ENCODE measurements around the gene PIP5KL1. TPM values are rescaled to one million over a fixed set of nuclear protein-coding genes. Genes with fewer than 3 reads are reported as not detected.

The PIP5KL1 gene
- total RNA-seq, 1 experiment from 2014 or later, result 5.1 TPM

DNA sequence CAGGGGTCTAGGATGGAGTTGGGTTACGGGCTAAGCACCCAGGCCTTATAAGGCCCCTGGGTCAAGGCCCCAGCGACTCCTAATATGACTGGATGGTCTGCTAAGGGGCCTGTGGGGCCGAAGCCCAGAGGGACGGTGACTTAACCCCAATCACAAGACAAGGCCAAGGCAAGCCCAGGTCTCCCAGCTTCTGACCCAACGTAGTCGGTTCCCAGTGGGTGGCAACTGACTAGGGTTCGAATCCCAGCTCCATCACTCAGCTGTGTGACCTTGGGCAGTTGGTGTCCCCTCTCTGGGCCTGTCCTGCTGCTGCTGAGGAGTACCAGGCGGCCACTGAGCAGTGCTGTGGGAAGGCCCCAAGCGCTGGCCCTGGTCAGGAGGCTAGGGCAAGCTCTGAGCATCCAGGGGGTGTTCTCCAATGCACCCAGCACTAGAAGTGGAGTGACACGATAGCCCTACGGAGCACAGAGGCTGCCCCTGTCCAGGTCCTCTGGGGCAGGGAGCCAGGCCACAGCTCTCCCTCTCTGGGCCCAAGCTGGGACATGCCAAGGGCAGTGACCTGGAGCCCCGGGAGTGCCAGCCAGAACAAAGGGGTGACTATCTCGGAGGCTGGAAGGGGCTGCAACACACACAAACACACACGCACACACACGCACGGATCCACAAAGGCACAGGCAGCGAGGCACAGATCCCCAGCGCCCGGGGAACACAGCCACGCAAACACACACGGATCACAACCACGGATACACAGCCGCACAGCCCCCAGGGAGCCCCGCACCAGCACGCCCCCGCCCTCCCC, 53.6 kb downstream of the PIP5KL1 start:
- POLR2A ChIA-PET (ENCODE audit: unreplicated experiment), result interaction anchor here (0.7 kb wide), 1 partner anchor 76 kb away, joined by 3 read pairs; no protein-coding TSS in a partner anchor

DNA sequence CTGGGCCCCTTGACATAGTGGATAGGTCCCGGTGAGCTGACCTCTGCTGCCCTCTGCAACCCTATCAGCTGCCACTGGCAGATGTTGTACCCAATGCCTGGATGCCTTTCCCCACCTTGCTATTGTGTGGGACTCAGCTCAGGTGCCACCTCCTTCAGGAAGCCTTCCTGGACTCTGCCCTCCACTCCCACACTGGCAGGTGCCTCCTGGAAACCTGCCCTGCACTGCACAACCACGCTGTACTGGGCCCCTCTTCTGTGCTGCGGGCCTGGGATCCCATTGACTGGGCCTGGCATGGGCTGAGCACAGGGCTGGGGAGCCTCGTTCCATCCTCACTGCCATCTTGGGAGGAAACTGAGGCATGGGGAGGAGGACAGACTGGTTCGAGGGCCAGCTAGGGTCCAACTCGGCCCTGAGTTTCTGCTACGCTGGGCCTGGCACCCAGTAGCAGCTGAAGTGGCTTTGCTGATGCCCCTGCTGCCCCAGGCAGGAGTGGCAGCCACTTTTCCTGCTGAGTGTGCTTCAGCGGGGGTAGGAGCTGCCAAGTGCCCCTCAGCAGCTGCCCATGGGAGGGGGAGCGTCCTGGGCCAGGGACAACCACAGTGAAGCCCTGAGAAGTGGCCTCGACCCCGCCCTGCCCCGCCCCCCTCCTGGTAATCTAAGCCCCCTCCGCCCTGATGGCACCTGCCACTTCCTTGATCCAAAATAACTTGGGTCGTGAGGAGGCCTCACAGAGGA, 54.4 kb downstream of the PIP5KL1 start:
- H3K27me3 ChIP-seq (ENCODE audit: low read length), result no peaks in the 10 kb centered on the region
- peak overlapping the region; percentile 77; the same call in 1 of the 2 replicates for H3K4me3 ChIP-seq (ENCODE audit: low read length)
- CTCF ChIA-PET, result no interaction called here
- H3K36me3 ChIP-seq (ENCODE audit: low read depth, low read length), result no peaks in the 10 kb centered on the region
- H3K27ac ChIP-seq (ENCODE audit: low read length), result no peak overlapping the region
- H3K4me1 ChIP-seq (ENCODE audit: insufficient read depth, low read length), result peaks cover 17% of the 10 kb centered on the region
- no peak overlapping the region for H3K9ac ChIP-seq (ENCODE audit: low read length)
- peaks cover 16% of the 10 kb centered on the region for H3K79me2 ChIP-seq (ENCODE audit: low read length)
- no peaks in the 10 kb centered on the region for H4K20me1 ChIP-seq (ENCODE audit: low read length)
- TF ChIP-seq EZH2 (IDR thresholded peaks at IDR 0.05; ENCODE audit: low read length, unreplicated experiment), result no peak
- TF ChIP-seq EZH2phosphoT487 (IDR thresholded peaks at IDR 0.05; ENCODE audit: borderline replicate concordance, low read length), result no peak
- TF ChIP-seq, protein P1, sequence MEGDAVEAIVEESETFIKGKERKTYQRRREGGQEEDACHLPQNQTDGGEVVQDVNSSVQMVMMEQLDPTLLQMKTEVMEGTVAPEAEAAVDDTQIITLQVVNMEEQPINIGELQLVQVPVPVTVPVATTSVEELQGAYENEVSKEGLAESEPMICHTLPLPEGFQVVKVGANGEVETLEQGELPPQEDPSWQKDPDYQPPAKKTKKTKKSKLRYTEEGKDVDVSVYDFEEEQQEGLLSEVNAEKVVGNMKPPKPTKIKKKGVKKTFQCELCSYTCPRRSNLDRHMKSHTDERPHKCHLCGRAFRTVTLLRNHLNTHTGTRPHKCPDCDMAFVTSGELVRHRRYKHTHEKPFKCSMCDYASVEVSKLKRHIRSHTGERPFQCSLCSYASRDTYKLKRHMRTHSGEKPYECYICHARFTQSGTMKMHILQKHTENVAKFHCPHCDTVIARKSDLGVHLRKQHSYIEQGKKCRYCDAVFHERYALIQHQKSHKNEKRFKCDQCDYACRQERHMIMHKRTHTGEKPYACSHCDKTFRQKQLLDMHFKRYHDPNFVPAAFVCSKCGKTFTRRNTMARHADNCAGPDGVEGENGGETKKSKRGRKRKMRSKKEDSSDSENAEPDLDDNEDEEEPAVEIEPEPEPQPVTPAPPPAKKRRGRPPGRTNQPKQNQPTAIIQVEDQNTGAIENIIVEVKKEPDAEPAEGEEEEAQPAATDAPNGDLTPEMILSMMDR (conservative IDR thresholded peaks at IDR 0.05; ENCODE audit: low read depth, low read length), result no peak
- H3K9me2 ChIP-seq (replicated peaks; ENCODE audit: low read length), result no peaks in the 10 kb centered on the region
- no peak overlapping the region for H2AFZ ChIP-seq (ENCODE audit: low read length)
- no TSS peak for BruUV-seq (replicated peaks)
- no peak for ATAC-seq
- H3K4me2 ChIP-seq (ENCODE audit: low read length), result peak overlapping the region; percentile 94; the same call in 1 of the 2 replicates
- POLR2A ChIA-PET (ENCODE audit: unreplicated experiment), result no interaction called here
- no peak for DNase-seq
- intact Hi-C loops (cut with micrococcal nuclease), result loop anchor here (5.0 kb wide), 1 partner anchor 41 kb away; the partner anchor contains the start of gene ST6GALNAC4
- H3F3A ChIP-seq (ENCODE audit: low read length, unreplicated experiment), result no peaks in the 10 kb centered on the region
- H3K9me3 ChIP-seq (ENCODE audit: low read length), result no peaks in the 10 kb centered on the region

More for the DNA sequence above, 53.6 kb downstream of the PIP5KL1 start:
- Histone ChIP-seq H3F3A (ENCODE audit: low read length, unreplicated experiment) (no peaks in the 10 kb centered on the region), H3K4me3 (ENCODE audit: low read length) (peak overlapping the region; percentile 77), H3K79me2 (ENCODE audit: low read length) (peaks cover 16% of the 10 kb centered on the region), H3K9me2 (replicated peaks; ENCODE audit: low read length) (no peaks in the 10 kb centered on the region), H2AFZ (ENCODE audit: low read length) (peak overlapping the region; percentile 90), H3K4me1 (ENCODE audit: insufficient read depth, low read length) (peaks cover 17% of the 10 kb centered on the region), H3K4me2 (ENCODE audit: low read length) (peak overlapping the region; percentile 94), H3K9ac (ENCODE audit: low read length) (peak overlapping the region; percentile 71), H3K27ac (ENCODE audit: low read length) (no peak overlapping the region), H3K27me3 (ENCODE audit: low read length) (no peaks in the 10 kb centered on the region), H3K36me3 (ENCODE audit: low read depth, low read length) (no peaks in the 10 kb centered on the region), H4K20me1 (ENCODE audit: low read length) (no peaks in the 10 kb centered on the region), H3K9me3 (ENCODE audit: low read length) (no peaks in the 10 kb centered on the region)
- CTCF ChIA-PET, result interaction anchor here (0.5 kb wide), 1 partner anchor 76 kb away, joined by 5 read pairs; no protein-coding TSS in a partner anchor
- DNase-seq (no peak), ATAC-seq (peak; percentile 25)
- BruUV-seq (replicated peaks), result TSS peak; percentile 80
- intact Hi-C loops (cut with micrococcal nuclease), result loop anchor here (5.0 kb wide), 1 partner anchor 40 kb away; the partner anchor contains the start of gene ST6GALNAC4
- TF ChIP-seq EZH2 (IDR thresholded peaks at IDR 0.05; ENCODE audit: low read length, unreplicated experiment), result no peak
- no peak for TF ChIP-seq EZH2phosphoT487 (IDR thresholded peaks at IDR 0.05; ENCODE audit: borderline replicate concordance, low read length)
- TF ChIP-seq, protein P1 (conservative IDR thresholded peaks at IDR 0.05; ENCODE audit: low read depth, low read length), result no peak
